CD4-positive, CD25-positive, alpha-beta regulatory T cell (primary cell): ENCODE data around the gene PARVA. TPM values are rescaled to one million over a fixed set of nuclear protein-coding genes. Genes with fewer than 3 reads are reported as not detected.

Experiments used
- ATAC-seq, 2 donors: fragments of 150-1000 bp; cut with Tn5 transposase; one replicate each; pipeline ENCODE4 v1.10.0; 2021; ENCODE audit warnings: low read depth in 2 of 2, moderate number of reproducible peaks in 2 of 2, moderate library complexity in 1 of 2
- DNase-seq, 3 donors: peaks; one replicate each; pipeline versions ENCODE4 v3.0.0 to v3.0.0-alpha.2; 2012 to 2022; ENCODE audit warnings: mixed read lengths in 1 of 3
- H3K27ac ChIP-seq: one replicate; pipeline ENCODE4 v1.7.0; 2013; ENCODE audit warnings: mild to moderate bottlenecking, low read length; ENCODE audit not compliant: insufficient read depth, poor library complexity, severe bottlenecking
- H3K27me3 ChIP-seq: one replicate; pipeline ENCODE4 v1.7.0; 2013; ENCODE audit warnings: low read length; ENCODE audit not compliant: control insufficient read depth, insufficient read depth
- H3K36me3 ChIP-seq: one replicate; pipeline ENCODE4 v1.7.0; 2013; ENCODE audit warnings: mild to moderate bottlenecking, low read length, moderate library complexity; ENCODE audit not compliant: control insufficient read depth, insufficient read depth
- H3K4me1 ChIP-seq: 2 replicates; pipeline ENCODE4 v1.7.0; 2013; ENCODE audit warnings: mild to moderate bottlenecking, low read length; ENCODE audit not compliant: insufficient read depth, control insufficient read depth, poor library complexity, severe bottlenecking
- H3K4me3 ChIP-seq: one replicate; pipeline ENCODE4 v1.7.0; 2013; ENCODE audit warnings: low read depth, mild to moderate bottlenecking, low read length, moderate library complexity
- H3K9me3 ChIP-seq, 2 experiments: 1 replicate in 1 of 2; 2 replicates in 1 of 2; pipeline ENCODE4 v1.7.0; 2013; ENCODE audit warnings: low read length in 2 of 2, mild to moderate bottlenecking in 1 of 2, moderate library complexity in 1 of 2; ENCODE audit not compliant: control insufficient read depth in 2 of 2
- H3K27ac Mint-ChIP-seq, 3 donors: one replicate each; pipeline ENCODE4 v1.8.0; 2020 to 2022; ENCODE audit warnings: mild to moderate bottlenecking in 3 of 3, mixed read lengths in 3 of 3, moderate library complexity in 2 of 3
- H3K27me3 Mint-ChIP-seq: one replicate; pipeline ENCODE4 v1.8.0; 2022; ENCODE audit warnings: mild to moderate bottlenecking, mixed read lengths
- H3K36me3 Mint-ChIP-seq: one replicate; pipeline ENCODE4 v1.8.0; 2020; ENCODE audit warnings: mixed read lengths
- H3K4me1 Mint-ChIP-seq, 4 donors: one replicate each; pipeline ENCODE4 v1.8.0; 2020 to 2022; ENCODE audit warnings: mixed read lengths in 4 of 4, mild to moderate bottlenecking in 1 of 4
- H3K4me3 Mint-ChIP-seq, 4 donors: one replicate each; pipeline ENCODE4 v1.8.0; 2020 to 2022; ENCODE audit warnings: mild to moderate bottlenecking in 4 of 4, mixed read lengths in 4 of 4, moderate library complexity in 3 of 4
- H3K9me3 Mint-ChIP-seq, 7 donors: one replicate each; pipeline ENCODE4 v1.8.0; 2020 to 2022; ENCODE audit warnings: mixed read lengths in 7 of 7, mild to moderate bottlenecking in 3 of 7, moderate library complexity in 2 of 7
- polyA plus RNA-seq, 4 donors: library from polyadenylated mRNA; unstranded; fragments of 300-500 nt; fragmentation: Illumina TruSeq; gene quantifications; one replicate each; pipeline ENCODE4 v1.2.3, GENCODE V29; 2021
- total RNA-seq: library from RNA; stranded (reverse); gene quantifications from one replicate; pipeline ENCODE4 v1.2.3, GENCODE V29; 2022

The PARVA gene
- total and polyA plus RNA-seq, 5 donors from 2014 or later = 0.09 to 0.31 (median 0.24) TPM; not detected in 1

DNA sequence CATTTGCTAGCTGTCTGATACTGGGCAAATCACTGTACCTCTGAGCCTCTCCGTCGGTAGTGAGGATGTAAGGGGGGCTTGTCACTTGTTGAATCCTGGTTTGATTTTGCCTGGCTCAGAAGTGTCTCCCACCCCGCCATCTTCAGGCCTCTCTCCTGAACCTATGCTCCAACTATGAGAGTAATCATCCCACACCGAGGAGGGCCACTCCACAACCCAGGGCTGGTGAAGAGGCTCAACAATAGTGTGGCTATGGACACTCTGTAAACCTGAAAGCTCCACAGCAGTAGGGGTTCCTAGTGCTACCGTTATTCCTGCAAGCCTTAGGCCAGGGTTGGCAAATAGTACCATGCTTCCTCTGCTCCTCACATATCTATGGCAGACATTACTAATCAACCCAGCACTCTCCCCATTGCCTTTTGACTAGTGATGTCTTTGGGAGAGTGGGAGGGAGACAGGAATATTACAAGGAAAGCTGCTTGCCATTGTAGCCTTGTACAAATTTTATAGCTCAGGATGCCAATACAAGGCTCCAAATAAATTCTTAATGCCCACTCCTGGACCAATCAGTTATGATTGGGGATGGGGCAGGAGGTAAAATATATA lies 162.8 kb downstream of the PARVA start:
- H3K27ac Mint-ChIP-seq = no peak overlapping the region
- Histone ChIP-seq H3K9me3 (no peaks in the 10 kb centered on the region), H3K4me1 (no peaks in the 10 kb centered on the region), H3K4me3 (no peak overlapping the region), H3K27ac (no peak overlapping the region), H3K36me3 (no peaks in the 10 kb centered on the region), H3K27me3 (no peaks in the 10 kb centered on the region)
- no peak overlapping the region for H3K4me3 Mint-ChIP-seq
- no peaks in the 10 kb centered on the region for H3K4me1 Mint-ChIP-seq
- DNase-seq (no peak), ATAC-seq (no peak)
- H3K9me3 Mint-ChIP-seq = peaks cover 0 to 1% (median 0%) of the 10 kb centered on the region in 7 donors
- peaks cover 5% of the 10 kb centered on the region for H3K27me3 Mint-ChIP-seq
- no peaks in the 10 kb centered on the region for H3K36me3 Mint-ChIP-seq

DNA sequence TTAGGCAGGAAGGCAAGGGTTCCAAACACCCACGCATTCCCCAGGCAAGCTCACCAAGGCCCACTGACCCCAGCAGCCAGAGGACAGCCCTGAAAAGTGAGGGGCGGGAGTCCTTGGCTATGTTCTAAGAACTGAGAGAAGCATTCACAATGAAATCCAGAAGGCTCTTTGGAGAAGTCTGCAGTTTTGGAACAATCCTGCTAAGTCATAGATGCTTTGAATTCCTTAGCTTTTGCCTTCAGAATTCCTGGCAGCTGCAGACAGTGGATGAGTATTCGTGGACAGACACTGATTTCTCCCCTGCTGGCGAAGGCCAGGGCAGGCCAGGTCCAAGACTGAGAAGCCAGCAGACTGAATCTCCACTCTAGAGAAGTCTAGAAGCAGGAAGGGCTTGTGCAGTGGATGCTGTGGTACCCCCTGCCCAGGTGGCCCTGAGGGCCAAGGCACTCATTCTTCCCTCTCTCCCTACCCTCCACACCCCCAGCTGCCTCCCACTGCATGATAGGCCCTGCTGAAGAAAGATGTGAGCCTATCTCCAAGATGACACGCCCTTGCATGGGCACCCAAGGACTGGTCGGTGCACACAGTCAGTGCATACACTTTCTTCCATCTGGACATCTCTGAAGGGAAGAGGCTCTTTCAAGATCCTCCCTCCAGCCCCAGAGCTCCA lies 163.7 kb downstream of the PARVA start:
- Histone ChIP-seq H3K27me3 (no peaks in the 10 kb centered on the region), H3K36me3 (no peaks in the 10 kb centered on the region), H3K4me1 (no peaks in the 10 kb centered on the region), H3K27ac (no peak overlapping the region), H3K4me3 (no peak overlapping the region), H3K9me3 (no peaks in the 10 kb centered on the region)
- Mint-ChIP-seq H3K4me3 (no peak overlapping the region), H3K27ac (no peak overlapping the region), H3K27me3 (peaks cover 5% of the 10 kb centered on the region), H3K36me3 (no peaks in the 10 kb centered on the region), H3K9me3 (peaks cover 0 to 1% (median 0%) of the 10 kb centered on the region in 7 donors), H3K4me1 (no peaks in the 10 kb centered on the region)
- DNase-seq (no peak), ATAC-seq (no peak)

DNA sequence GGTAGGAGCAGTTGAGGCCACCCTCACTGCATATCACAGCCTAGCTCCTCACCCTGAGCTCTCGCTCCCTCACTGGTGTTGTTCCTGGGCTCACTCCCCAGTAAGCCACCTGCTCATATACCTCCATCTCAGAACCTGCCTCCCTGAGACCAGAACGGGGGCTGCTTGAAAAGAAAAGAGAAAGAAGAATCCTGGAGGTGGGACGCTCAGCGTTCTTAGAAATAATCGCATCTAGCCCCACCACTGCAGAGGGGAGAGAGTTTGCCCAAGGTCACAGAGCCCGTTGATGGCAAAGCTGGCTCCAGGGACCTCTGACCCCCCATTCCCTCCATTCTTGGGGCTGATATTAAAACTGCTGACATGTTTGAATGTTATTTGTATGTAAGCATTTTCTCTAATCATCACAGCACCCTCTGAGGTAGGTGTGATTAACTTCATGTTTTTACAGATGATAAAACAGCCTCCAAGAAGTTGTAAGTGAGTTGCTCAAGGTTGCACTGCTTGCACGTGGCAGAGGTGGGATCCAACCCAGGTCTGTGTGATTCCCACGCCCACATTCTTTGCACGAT lies 164.3 kb downstream of the PARVA start:
- DNase-seq (no peak), ATAC-seq (no peak)
- H3K9me3 ChIP-seq = no peaks in the 10 kb centered on the region
- H3K4me3 Mint-ChIP-seq = no peak overlapping the region
- H3K4me1 ChIP-seq = no peaks in the 10 kb centered on the region
- no peaks in the 10 kb centered on the region for H3K27me3 ChIP-seq
- H3K9me3 Mint-ChIP-seq = peaks cover 0 to 1% (median 0%) of the 10 kb centered on the region in 7 donors
- H3K27ac Mint-ChIP-seq = no peak overlapping the region
- no peak overlapping the region for H3K4me3 ChIP-seq
- H3K27me3 Mint-ChIP-seq = peaks cover 5% of the 10 kb centered on the region
- no peak overlapping the region for H3K27ac ChIP-seq
- no peaks in the 10 kb centered on the region for H3K36me3 ChIP-seq
- no peaks in the 10 kb centered on the region for H3K36me3 Mint-ChIP-seq
- H3K4me1 Mint-ChIP-seq = no peaks in the 10 kb centered on the region

DNA sequence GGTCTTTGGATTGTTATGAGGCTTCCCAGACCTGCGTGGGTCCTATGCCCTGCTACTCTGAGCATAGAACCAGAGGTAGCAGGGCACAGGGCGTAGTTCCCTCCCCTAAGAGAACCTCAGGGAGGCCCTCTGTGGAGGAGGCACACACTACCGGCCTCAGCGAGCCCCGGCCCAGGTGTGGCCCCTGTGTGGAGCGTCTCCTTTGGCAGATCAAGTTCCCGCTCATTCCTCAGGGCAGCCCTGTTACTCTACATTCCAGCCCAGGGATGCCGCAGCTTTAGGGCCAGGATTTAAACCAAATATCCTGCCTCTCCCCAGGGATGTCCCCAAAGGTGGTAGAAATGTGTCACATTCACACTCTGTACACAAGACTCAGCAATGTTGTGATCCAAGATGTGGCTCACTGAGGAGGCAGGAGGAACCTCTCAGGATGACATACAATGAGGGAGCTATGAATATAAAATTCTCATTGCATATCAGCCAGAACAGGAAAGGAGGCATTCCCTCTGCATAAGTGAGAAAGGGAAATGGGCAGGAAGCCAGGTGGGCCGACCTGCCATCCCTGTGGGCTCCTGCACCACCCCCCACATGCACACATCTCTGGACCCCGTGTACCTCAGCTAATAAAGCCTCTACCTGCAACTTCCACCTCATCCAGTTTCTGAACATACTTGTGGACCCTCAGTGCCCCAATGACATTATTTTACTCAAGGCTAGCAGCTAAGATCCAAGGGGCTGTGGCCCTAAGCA lies 165.0 kb downstream of the PARVA start:
- no peak overlapping the region for H3K27ac Mint-ChIP-seq

DNA sequence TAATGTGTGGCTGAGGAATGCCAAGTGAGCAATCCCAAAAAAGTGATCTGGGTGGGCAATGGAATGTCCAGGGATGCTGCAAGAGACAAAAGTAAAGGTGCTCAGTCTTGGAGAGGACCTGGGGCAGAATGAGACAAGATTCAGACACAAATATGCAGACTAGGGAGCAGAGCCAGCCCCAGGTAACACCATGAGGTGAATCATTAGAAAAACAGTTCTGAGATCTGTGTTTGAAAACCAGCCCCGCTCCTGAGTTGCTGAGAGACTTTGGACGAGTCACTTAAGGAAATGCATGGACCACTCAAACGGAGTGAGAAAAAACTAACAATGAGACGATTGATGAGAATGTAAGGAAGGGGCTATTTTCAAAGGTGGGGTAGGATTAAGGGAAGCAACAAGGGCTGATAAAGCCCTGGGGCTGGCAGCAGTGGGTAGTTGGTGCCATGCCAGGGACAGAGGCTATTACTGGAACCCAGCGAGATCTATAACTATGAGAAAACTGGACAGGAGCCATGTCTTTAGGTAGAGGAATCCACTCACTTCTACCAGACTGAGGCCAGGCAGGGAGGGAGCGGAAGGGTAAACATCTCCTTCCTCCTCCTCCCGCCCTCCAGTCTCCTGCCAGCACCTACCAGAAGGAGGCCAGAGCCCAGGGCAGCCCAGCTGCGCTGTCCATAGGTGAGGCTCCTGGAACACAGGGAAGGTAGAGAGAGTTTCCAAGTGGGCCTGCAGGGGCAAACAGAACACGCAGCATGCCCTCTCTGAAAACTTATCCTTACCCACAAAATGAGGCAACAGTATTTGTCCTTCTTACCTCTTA lies 166.4 kb downstream of the PARVA start:
- Mint-ChIP-seq H3K27ac (no peak overlapping the region), H3K9me3 (peaks cover 0 to 3% (median 0%) of the 10 kb centered on the region in 7 donors), H3K36me3 (no peaks in the 10 kb centered on the region), H3K4me1 (no peaks in the 10 kb centered on the region), H3K4me3 (no peak overlapping the region), H3K27me3 (peaks cover 4% of the 10 kb centered on the region)
- ATAC-seq (no peak), DNase-seq (no peak)
- H3K36me3 ChIP-seq = no peaks in the 10 kb centered on the region
- H3K4me1 ChIP-seq = no peaks in the 10 kb centered on the region
- H3K27me3 ChIP-seq = no peaks in the 10 kb centered on the region
- H3K4me3 ChIP-seq = no peak overlapping the region
- no peaks in the 10 kb centered on the region for H3K9me3 ChIP-seq
- no peak overlapping the region for H3K27ac ChIP-seq

More for the DNA sequence above, 165.0 kb downstream of the PARVA start:
- no peak for ATAC-seq
- no peaks in the 10 kb centered on the region for H3K9me3 ChIP-seq
- no peaks in the 10 kb centered on the region for H3K4me1 ChIP-seq
- H3K36me3 Mint-ChIP-seq = no peaks in the 10 kb centered on the region
- H3K27me3 Mint-ChIP-seq = peaks cover 8% of the 10 kb centered on the region
- H3K4me3 ChIP-seq = no peak overlapping the region
- H3K36me3 ChIP-seq = no peaks in the 10 kb centered on the region
- DNase-seq = no peak
- H3K9me3 Mint-ChIP-seq = peaks cover 0 to 1% (median 0%) of the 10 kb centered on the region in 7 donors
- H3K4me3 Mint-ChIP-seq = no peak overlapping the region
- no peak overlapping the region for H3K27ac ChIP-seq
- H3K4me1 Mint-ChIP-seq = no peaks in the 10 kb centered on the region
- H3K27me3 ChIP-seq = no peaks in the 10 kb centered on the region

DNA sequence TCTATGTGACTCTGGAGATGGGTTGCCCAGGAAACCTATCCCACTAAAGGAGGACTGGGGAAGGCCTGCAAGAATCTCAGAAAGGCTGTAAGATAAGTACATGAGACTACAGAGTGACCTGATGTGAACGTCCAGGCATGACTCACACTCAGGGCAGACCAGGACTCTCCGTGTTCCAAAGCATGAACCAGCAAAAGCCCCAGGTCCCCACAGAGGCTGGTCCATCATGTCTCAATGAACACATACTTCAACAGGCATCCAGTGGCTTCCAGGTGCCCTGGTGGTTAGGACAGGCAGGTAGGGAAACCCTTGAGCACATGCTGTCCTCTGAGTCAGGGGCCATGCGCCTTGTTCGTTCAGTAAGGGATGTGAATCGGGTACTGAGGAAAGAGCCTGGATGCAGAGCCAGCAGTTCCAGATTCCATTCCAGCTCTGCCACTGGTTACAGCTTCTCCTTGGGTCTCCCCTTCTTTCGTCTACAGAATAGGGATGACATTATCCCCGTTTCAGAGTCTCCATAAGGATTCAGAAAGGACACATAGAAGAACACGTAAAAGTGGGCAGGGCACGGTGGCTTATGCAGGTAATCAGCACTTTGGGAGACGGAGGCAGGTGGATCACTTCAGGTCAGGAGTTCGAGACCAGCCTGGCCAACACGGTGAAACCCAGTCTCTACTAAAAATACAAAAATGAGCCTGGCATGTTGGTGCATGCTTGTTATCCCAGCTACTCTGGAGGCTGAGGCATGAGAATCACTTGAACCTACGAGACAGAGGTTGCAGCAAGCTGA lies 167.8 kb downstream of the PARVA start:
- H3K4me3 ChIP-seq = no peak overlapping the region

DNA sequence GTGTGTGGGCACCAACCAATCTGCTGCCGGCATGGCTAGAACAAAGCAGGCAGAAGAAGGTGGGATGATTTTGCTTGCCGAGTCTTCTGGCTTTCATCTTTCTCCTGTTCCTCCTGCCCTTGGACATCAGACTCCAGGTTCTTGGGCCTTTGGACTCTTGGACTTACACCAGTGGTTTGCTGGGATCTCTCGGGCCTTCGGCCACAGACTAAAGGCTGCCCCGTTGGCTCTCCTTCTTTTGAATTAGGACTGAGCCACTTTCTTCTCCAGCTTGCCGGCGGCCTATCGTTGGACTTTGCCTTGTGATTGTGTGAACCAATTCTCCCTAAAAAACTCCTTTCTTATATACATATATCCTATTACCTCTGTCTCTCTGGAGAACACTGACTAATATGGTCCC lies 168.8 kb downstream of the PARVA start:
- Mint-ChIP-seq H3K4me1 (no peaks in the 10 kb centered on the region), H3K27ac (no peak overlapping the region), H3K27me3 (peaks cover 4% of the 10 kb centered on the region), H3K4me3 (no peak overlapping the region), H3K9me3 (peaks cover 0 to 3% (median 0%) of the 10 kb centered on the region in 7 donors), H3K36me3 (no peaks in the 10 kb centered on the region)
- Histone ChIP-seq H3K36me3 (no peaks in the 10 kb centered on the region), H3K27ac (no peak overlapping the region), H3K4me1 (no peaks in the 10 kb centered on the region), H3K4me3 (no peak overlapping the region), H3K9me3 (no peaks in the 10 kb centered on the region), H3K27me3 (no peaks in the 10 kb centered on the region)
- ATAC-seq (no peak), DNase-seq (no peak)

More for the DNA sequence above, 167.8 kb downstream of the PARVA start:
- no peak overlapping the region for H3K27ac ChIP-seq
- Mint-ChIP-seq H3K9me3 (peaks cover 0 to 3% (median 0%) of the 10 kb centered on the region in 7 donors), H3K36me3 (no peaks in the 10 kb centered on the region), H3K4me3 (no peak overlapping the region), H3K27ac (no peak overlapping the region), H3K4me1 (no peaks in the 10 kb centered on the region), H3K27me3 (peaks cover 4% of the 10 kb centered on the region)
- no peaks in the 10 kb centered on the region for H3K9me3 ChIP-seq
- no peak for ATAC-seq
- no peaks in the 10 kb centered on the region for H3K36me3 ChIP-seq
- no peaks in the 10 kb centered on the region for H3K27me3 ChIP-seq
- no peak for DNase-seq
- no peaks in the 10 kb centered on the region for H3K4me1 ChIP-seq
